WTC11 (cell line): Measurements from ENCODE around the gene BPI. TPM values are rescaled to one million over a fixed set of nuclear protein-coding genes. Genes with fewer than 3 reads are reported as not detected.

Experiments used
- ATAC-seq: fragments of 200-7000 bp; cut with Tn5 transposase; 2 replicates; pipeline ENCODE4 v1.10.0; 2021; ENCODE audit warnings: mild to moderate bottlenecking, moderate library complexity
- CTCF ChIA-PET: fragments of 300-600 bp; sonication (Branson Sonifier 250); formaldehyde crosslinking; loops from one replicate; lab custom pipeline; 2021; ENCODE audit warnings: antibody characterized with exemption; lab: Charles Lee
- POLR2A ChIA-PET: fragments of 350-600 bp; sonication (Branson Sonifier 250); formaldehyde crosslinking; loops from one replicate; lab custom pipeline; 2021; ENCODE audit warnings: antibody characterized with exemption; lab: Charles Lee
- DNase-seq: peaks from one replicate; pipeline ENCODE4 v3.0.0; 2021; ENCODE audit warnings: low spot score
- H3K27ac Mint-ChIP-seq: 2 replicates; pipeline ENCODE4 v1.8.0; 2021; ENCODE audit warnings: mixed read lengths
- H3K27me3 Mint-ChIP-seq: 2 replicates; pipeline ENCODE4 v1.8.0; 2021; ENCODE audit warnings: low read depth, mild to moderate bottlenecking, moderate library complexity, mixed read lengths
- H3K36me3 Mint-ChIP-seq: 2 replicates; pipeline ENCODE4 v1.8.0; 2021; ENCODE audit warnings: mixed read lengths
- H3K4me1 Mint-ChIP-seq: 2 replicates; pipeline ENCODE4 v1.8.0; 2022; ENCODE audit warnings: mixed read lengths
- H3K4me3 Mint-ChIP-seq: 2 replicates; pipeline ENCODE4 v1.8.0; 2021; ENCODE audit warnings: mild to moderate bottlenecking, moderate library complexity, mixed read lengths
- H3K9me3 Mint-ChIP-seq: 2 replicates; pipeline ENCODE4 v1.8.0; 2021; ENCODE audit warnings: mixed read lengths
- ATF1 ChIP-seq: sonication (generic); formaldehyde crosslinking; IDR thresholded peaks from 2 replicates; pipeline ENCODE4 v1.8.1; 2023; ENCODE audit warnings: mild to moderate bottlenecking, moderate library complexity, missing genetic modification reagents
- ELF4 ChIP-seq: sonication (generic); formaldehyde crosslinking; IDR thresholded peaks from 2 replicates; pipeline ENCODE4 v1.8.1; 2022; ENCODE audit warnings: low read depth, mild to moderate bottlenecking, moderate library complexity, missing genetic modification reagents
- ESRRA ChIP-seq: sonication (generic); formaldehyde crosslinking; IDR thresholded peaks from 2 replicates; pipeline ENCODE4 v1.8.1; 2022; ENCODE audit warnings: mild to moderate bottlenecking, missing genetic modification reagents, borderline replicate concordance
- FOXJ3 ChIP-seq: sonication (generic); formaldehyde crosslinking; IDR thresholded peaks from 2 replicates; pipeline ENCODE4 v1.9.0; 2021; ENCODE audit warnings: missing genetic modification reagents, mild to moderate bottlenecking, borderline replicate concordance
- GRHL2 ChIP-seq: fragments of 250-450 bp; sonication (Bioruptor Pico); IDR thresholded peaks from 2 replicates; pipeline ENCODE4 v1.8.0; 2022; ENCODE audit warnings: mild to moderate bottlenecking, moderate library complexity; ENCODE audit not compliant: insufficient replicate concordance, severe bottlenecking
- MYBL2 ChIP-seq: sonication (generic); formaldehyde crosslinking; IDR thresholded peaks from 2 replicates; pipeline ENCODE4 v1.8.1; 2023; ENCODE audit warnings: mild to moderate bottlenecking, moderate library complexity, missing genetic modification reagents
- NR3C1 ChIP-seq: sonication (generic); formaldehyde crosslinking; conservative IDR thresholded peaks from 2 replicates; pipeline ENCODE4 v1.8.1; 2023; ENCODE audit warnings: low read depth, mild to moderate bottlenecking, missing genetic modification reagents
- SMAD3 ChIP-seq: sonication (generic); formaldehyde crosslinking; IDR thresholded peaks from 2 replicates; pipeline ENCODE4 v1.8.0; 2022; ENCODE audit warnings: missing genetic modification reagents, mild to moderate bottlenecking, borderline replicate concordance
- SMAD4 ChIP-seq: sonication (generic); formaldehyde crosslinking; IDR thresholded peaks from 2 replicates; pipeline ENCODE4 v1.8.0; 2022; ENCODE audit warnings: mild to moderate bottlenecking, missing genetic modification reagents
- TCF7 ChIP-seq: sonication (generic); formaldehyde crosslinking; IDR thresholded peaks from 2 replicates; pipeline ENCODE4 v1.8.0; 2022; ENCODE audit warnings: mild to moderate bottlenecking, low read depth, missing genetic modification reagents, moderate library complexity
- TEAD1 ChIP-seq: sonication (generic); formaldehyde crosslinking; IDR thresholded peaks from 2 replicates; pipeline ENCODE4 v1.8.0; 2022; ENCODE audit warnings: mild to moderate bottlenecking, missing genetic modification reagents
- TEAD4 ChIP-seq: sonication (generic); formaldehyde crosslinking; IDR thresholded peaks from 2 replicates; pipeline ENCODE4 v1.8.0; 2022; ENCODE audit warnings: mild to moderate bottlenecking, missing genetic modification reagents
- ZNF138 ChIP-seq: sonication (generic); formaldehyde crosslinking; conservative IDR thresholded peaks from 2 replicates; pipeline ENCODE4 v1.8.1; 2022; ENCODE audit warnings: mild to moderate bottlenecking, moderate library complexity, missing genetic modification reagents
- ZNF396 ChIP-seq: fragments of 250-450 bp; sonication (Bioruptor Pico); IDR thresholded peaks from 2 replicates; pipeline ENCODE4 v1.8.0; 2021; ENCODE audit warnings: mild to moderate bottlenecking, moderate library complexity, borderline replicate concordance
- total RNA-seq: library from RNA; stranded (reverse); gene quantifications from 3 replicates; pipeline ENCODE4 v1.2.3, GENCODE V29; 2021
- TF ChIP-seq, protein P1 (sequence below): sonication (generic); formaldehyde crosslinking; IDR thresholded peaks from 2 replicates; pipeline ENCODE4 v1.8.1; 2023; ENCODE audit warnings: mild to moderate bottlenecking, missing genetic modification reagents, borderline replicate concordance
- TF ChIP-seq, protein P2 (sequence below): sonication (generic); formaldehyde crosslinking; IDR thresholded peaks from 2 replicates; pipeline ENCODE4 v1.8.1; 2022; ENCODE audit warnings: low read depth, mild to moderate bottlenecking, moderate library complexity, missing genetic modification reagents, borderline replicate concordance
- TF ChIP-seq, protein P3 (sequence below): sonication (generic); formaldehyde crosslinking; IDR thresholded peaks from 2 replicates; pipeline ENCODE4 v1.8.0; 2022; ENCODE audit warnings: mild to moderate bottlenecking, missing genetic modification reagents
- TF ChIP-seq, protein P4 (sequence below): sonication (generic); formaldehyde crosslinking; IDR thresholded peaks from 2 replicates; pipeline ENCODE4 v1.8.0; 2023; ENCODE audit warnings: mild to moderate bottlenecking, missing genetic modification reagents
- TF ChIP-seq, protein P5 (sequence below): sonication (generic); formaldehyde crosslinking; IDR thresholded peaks from 2 replicates; pipeline ENCODE4 v1.8.0; 2022; ENCODE audit warnings: mild to moderate bottlenecking, missing genetic modification reagents

Gene BPI
- total RNA-seq, 1 experiment from 2014 or later, result not detected

DNA sequence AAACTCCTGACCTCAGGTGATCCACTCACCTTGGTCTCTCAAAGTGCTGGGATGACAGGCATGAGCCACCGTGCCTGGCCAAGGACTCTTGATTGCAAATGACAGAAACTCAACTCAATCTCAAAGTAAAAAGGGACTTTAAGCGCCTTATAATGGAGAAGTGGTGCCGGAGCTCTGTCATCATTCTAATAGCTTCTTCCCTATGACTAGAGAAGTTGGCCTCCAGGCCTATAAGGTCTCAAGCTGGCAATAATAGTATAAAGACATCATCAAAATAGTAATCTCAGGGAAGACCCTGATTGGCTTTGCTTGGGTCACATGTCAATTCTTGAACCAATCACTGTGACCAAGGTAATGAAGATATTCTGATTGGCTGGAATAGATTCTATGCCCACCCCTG is 34.9 kb upstream of the BPI start (continued):
- TF ChIP-seq, protein P1, sequence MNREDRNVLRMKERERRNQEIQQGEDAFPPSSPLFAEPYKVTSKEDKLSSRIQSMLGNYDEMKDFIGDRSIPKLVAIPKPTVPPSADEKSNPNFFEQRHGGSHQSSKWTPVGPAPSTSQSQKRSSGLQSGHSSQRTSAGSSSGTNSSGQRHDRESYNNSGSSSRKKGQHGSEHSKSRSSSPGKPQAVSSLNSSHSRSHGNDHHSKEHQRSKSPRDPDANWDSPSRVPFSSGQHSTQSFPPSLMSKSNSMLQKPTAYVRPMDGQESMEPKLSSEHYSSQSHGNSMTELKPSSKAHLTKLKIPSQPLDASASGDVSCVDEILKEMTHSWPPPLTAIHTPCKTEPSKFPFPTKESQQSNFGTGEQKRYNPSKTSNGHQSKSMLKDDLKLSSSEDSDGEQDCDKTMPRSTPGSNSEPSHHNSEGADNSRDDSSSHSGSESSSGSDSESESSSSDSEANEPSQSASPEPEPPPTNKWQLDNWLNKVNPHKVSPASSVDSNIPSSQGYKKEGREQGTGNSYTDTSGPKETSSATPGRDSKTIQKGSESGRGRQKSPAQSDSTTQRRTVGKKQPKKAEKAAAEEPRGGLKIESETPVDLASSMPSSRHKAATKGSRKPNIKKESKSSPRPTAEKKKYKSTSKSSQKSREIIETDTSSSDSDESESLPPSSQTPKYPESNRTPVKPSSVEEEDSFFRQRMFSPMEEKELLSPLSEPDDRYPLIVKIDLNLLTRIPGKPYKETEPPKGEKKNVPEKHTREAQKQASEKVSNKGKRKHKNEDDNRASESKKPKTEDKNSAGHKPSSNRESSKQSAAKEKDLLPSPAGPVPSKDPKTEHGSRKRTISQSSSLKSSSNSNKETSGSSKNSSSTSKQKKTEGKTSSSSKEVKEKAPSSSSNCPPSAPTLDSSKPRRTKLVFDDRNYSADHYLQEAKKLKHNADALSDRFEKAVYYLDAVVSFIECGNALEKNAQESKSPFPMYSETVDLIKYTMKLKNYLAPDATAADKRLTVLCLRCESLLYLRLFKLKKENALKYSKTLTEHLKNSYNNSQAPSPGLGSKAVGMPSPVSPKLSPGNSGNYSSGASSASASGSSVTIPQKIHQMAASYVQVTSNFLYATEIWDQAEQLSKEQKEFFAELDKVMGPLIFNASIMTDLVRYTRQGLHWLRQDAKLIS (CRISPR knock-in tag), result no peak
- no peak for TF ChIP-seq ZNF138 (CRISPR knock-in tag)
- TF ChIP-seq NR3C1 (CRISPR knock-in tag), result no peak
- no peak for TF ChIP-seq ATF1 (CRISPR knock-in tag)

DNA sequence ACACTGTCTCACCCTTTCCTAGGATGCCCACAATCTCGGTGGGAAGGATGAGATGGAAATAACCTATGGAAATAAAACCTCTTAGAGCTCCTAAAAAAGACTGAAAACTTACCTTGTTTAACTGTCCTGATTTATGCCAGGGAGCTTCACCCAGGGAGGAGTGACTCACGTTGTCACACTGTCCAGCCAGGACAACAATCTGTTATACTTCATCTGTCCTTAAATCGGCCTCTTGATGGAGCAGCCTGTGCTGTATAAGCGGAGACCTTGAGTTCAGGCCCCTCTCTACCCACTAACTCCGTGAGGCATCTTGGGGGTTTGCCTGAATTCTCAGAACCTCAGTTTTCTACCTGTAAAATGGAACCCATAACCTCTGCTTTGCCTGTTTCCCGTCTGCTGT is 34.2 kb upstream of the BPI start:
- Mint-ChIP-seq H3K27ac (no peak overlapping the region), H3K27me3 (peaks cover 5% of the 10 kb centered on the region)
- CTCF ChIA-PET, result interaction anchor here (1.4 kb wide), 1 partner anchor 17 kb away, joined by 4 read pairs; no protein-coding TSS in a partner anchor

More for the DNA sequence above, 34.2 kb upstream of the BPI start:
- no peak for TF ChIP-seq ELF4 (CRISPR knock-in tag)
- no peak for TF ChIP-seq GRHL2 (CRISPR knock-in tag)
- TF ChIP-seq, protein P2, sequence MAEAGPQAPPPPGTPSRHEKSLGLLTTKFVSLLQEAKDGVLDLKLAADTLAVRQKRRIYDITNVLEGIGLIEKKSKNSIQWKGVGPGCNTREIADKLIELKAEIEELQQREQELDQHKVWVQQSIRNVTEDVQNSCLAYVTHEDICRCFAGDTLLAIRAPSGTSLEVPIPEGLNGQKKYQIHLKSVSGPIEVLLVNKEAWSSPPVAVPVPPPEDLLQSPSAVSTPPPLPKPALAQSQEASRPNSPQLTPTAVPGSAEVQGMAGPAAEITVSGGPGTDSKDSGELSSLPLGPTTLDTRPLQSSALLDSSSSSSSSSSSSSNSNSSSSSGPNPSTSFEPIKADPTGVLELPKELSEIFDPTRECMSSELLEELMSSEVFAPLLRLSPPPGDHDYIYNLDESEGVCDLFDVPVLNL (CRISPR knock-in tag), result no peak
- no peak for TF ChIP-seq ZNF396 (CRISPR knock-in tag)
- TF ChIP-seq TEAD4 (CRISPR knock-in tag), result no peak
- TF ChIP-seq, protein P3, sequence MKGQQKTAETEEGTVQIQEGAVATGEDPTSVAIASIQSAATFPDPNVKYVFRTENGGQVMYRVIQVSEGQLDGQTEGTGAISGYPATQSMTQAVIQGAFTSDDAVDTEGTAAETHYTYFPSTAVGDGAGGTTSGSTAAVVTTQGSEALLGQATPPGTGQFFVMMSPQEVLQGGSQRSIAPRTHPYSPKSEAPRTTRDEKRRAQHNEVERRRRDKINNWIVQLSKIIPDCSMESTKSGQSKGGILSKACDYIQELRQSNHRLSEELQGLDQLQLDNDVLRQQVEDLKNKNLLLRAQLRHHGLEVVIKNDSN (CRISPR knock-in tag), result no peak
- no peak for TF ChIP-seq FOXJ3 (CRISPR knock-in tag)
- TF ChIP-seq, protein P4, sequence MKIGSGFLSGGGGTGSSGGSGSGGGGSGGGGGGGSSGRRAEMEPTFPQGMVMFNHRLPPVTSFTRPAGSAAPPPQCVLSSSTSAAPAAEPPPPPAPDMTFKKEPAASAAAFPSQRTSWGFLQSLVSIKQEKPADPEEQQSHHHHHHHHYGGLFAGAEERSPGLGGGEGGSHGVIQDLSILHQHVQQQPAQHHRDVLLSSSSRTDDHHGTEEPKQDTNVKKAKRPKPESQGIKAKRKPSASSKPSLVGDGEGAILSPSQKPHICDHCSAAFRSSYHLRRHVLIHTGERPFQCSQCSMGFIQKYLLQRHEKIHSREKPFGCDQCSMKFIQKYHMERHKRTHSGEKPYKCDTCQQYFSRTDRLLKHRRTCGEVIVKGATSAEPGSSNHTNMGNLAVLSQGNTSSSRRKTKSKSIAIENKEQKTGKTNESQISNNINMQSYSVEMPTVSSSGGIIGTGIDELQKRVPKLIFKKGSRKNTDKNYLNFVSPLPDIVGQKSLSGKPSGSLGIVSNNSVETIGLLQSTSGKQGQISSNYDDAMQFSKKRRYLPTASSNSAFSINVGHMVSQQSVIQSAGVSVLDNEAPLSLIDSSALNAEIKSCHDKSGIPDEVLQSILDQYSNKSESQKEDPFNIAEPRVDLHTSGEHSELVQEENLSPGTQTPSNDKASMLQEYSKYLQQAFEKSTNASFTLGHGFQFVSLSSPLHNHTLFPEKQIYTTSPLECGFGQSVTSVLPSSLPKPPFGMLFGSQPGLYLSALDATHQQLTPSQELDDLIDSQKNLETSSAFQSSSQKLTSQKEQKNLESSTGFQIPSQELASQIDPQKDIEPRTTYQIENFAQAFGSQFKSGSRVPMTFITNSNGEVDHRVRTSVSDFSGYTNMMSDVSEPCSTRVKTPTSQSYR (CRISPR knock-in tag), result no peak
- no peak for TF ChIP-seq TEAD1
- TF ChIP-seq SMAD3 (CRISPR knock-in tag), result no peak
- no peak for TF ChIP-seq TCF7
- TF ChIP-seq SMAD4 (CRISPR knock-in tag), result no peak
- TF ChIP-seq, protein P5, sequence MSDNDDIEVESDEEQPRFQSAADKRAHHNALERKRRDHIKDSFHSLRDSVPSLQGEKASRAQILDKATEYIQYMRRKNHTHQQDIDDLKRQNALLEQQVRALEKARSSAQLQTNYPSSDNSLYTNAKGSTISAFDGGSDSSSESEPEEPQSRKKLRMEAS, result no peak
- no peak for TF ChIP-seq MYBL2 (CRISPR knock-in tag)
- TF ChIP-seq ESRRA, result no peak
- TF ChIP-seq, all 79 proteins: peak for 0
- Mint-ChIP-seq H3K36me3 (no peaks in the 10 kb centered on the region), H3K4me1 (no peaks in the 10 kb centered on the region), H3K9me3 (peaks cover 11% of the 10 kb centered on the region), H3K4me3 (no peak overlapping the region)
- POLR2A ChIA-PET, result no interaction called here
- DNase-seq (no peak), ATAC-seq (no peak)
